ENCODE data around the gene IGF1.

IGF1 gene

GRCh38 chr12:102474438-102475064 is 5.8 kb downstream of the IGF1 start:
- no CpG with 5 or more reads among the region's 3 CpGs for WGBS (ENCODE audit: extremely low coverage, insufficient coverage, low lambda C conversion rate)
- Histone ChIP-seq H2BK120ac (ENCODE audit: low read depth, low read length) (no peak overlapping the region), H2BK5ac (ENCODE audit: low read length) (no peak overlapping the region), H3K27me3 (ENCODE audit: insufficient read depth, low read length, poor library complexity) (no peaks in the 10 kb centered on the region), H3K4me2 (ENCODE audit: low read length) (no peak overlapping the region), H3K79me2 (ENCODE audit: control insufficient read depth, insufficient read depth, low read length) (no peaks in the 10 kb centered on the region), H3K4me3 (ENCODE audit: low read length) (no peak overlapping the region), H3K18ac (ENCODE audit: low read length) (no peak overlapping the region), H4K5ac (ENCODE audit: low read length) (no peak overlapping the region), H3K27ac (ENCODE audit: low read depth, low read length) (no peak overlapping the region), H4K8ac (ENCODE audit: low read depth, low read length) (no peak overlapping the region), H3K4me1 (ENCODE audit: control insufficient read depth, low read depth, low read length) (peaks cover 6% of the 10 kb centered on the region), H3K23ac (ENCODE audit: low read length) (no peak overlapping the region), H3K4ac (ENCODE audit: low read depth, low read length) (no peak overlapping the region), H3K56ac (ENCODE audit: low read length) (no peak overlapping the region), H3K79me1 (ENCODE audit: low read length) (no peaks in the 10 kb centered on the region), H2BK15ac (replicated peaks; ENCODE audit: low read depth) (no peak overlapping the region), H3K9ac (ENCODE audit: low read length) (no peak overlapping the region), H2AK5ac (ENCODE audit: low read length) (no peak overlapping the region), H3K36me3 (ENCODE audit: control insufficient read depth, insufficient read depth, low read length) (no peaks in the 10 kb centered on the region)
- peak; percentile 38 for DNase-seq

DNA sequence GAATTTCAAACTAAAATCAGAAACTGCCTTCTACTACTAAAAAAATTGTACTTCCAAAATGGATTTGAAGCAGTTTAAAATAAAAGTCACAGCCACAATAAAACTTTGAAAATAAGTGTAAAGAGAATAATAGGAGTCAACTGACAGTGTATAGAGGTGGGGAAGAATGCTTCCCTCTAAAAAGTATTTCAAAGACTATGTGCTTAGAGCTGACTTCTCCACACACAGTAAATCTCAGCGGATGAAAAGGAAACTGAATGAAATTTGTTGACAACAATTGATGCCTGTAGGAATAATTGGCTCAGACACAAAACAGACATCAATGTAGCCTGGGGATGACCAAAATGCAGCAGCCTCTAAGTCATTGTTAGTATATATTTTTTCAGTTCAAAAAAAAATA is 7.9 kb downstream of the IGF1 start:
- no peaks in the 10 kb centered on the region for H3K79me2 ChIP-seq (ENCODE audit: control insufficient read depth, insufficient read depth, low read length)
- no peak overlapping the region for H2BK120ac ChIP-seq (ENCODE audit: low read depth, low read length)
- H3K56ac ChIP-seq (ENCODE audit: low read length), result no peak overlapping the region

GRCh38 chr12:102471556-102471955 is 8.8 kb downstream of the IGF1 start:
- no peak overlapping the region for H3K4me2 ChIP-seq (ENCODE audit: low read length)

More for the DNA sequence above, 7.9 kb downstream of the IGF1 start:
- Histone ChIP-seq H4K8ac (ENCODE audit: low read depth, low read length) (no peak overlapping the region), H3K36me3 (ENCODE audit: control insufficient read depth, insufficient read depth, low read length) (no peaks in the 10 kb centered on the region), H3K4ac (ENCODE audit: low read depth, low read length) (no peak overlapping the region), H3K18ac (ENCODE audit: low read length) (no peak overlapping the region), H3K27me3 (ENCODE audit: insufficient read depth, low read length, poor library complexity) (no peaks in the 10 kb centered on the region), H3K9ac (ENCODE audit: low read length) (no peak overlapping the region), H2BK5ac (ENCODE audit: low read length) (no peak overlapping the region), H2BK15ac (replicated peaks; ENCODE audit: low read depth) (no peak overlapping the region), H3K27ac (ENCODE audit: low read depth, low read length) (no peak overlapping the region), H3K4me2 (ENCODE audit: low read length) (no peak overlapping the region), H2AK5ac (ENCODE audit: low read length) (no peak overlapping the region), H3K79me1 (ENCODE audit: low read length) (no peaks in the 10 kb centered on the region), H4K5ac (ENCODE audit: low read length) (no peak overlapping the region), H3K23ac (ENCODE audit: low read length) (no peak overlapping the region), H3K4me3 (ENCODE audit: low read length) (no peak overlapping the region), H3K4me1 (ENCODE audit: control insufficient read depth, low read depth, low read length) (no peaks in the 10 kb centered on the region)
- no peak for DNase-seq
- WGBS (ENCODE audit: extremely low coverage, insufficient coverage, low lambda C conversion rate), result no CpG with 5 or more reads among the region's 1 CpG

GRCh38 chr12:102470945-102471344 is 9.4 kb downstream of the IGF1 start:
- no peak overlapping the region for H3K27ac ChIP-seq (ENCODE audit: low read depth, low read length)
- no peaks in the 10 kb centered on the region for H3K36me3 ChIP-seq (ENCODE audit: control insufficient read depth, insufficient read depth, low read length)
- no peak overlapping the region for H2BK15ac ChIP-seq (replicated peaks; ENCODE audit: low read depth)
- no peak overlapping the region for H3K4me2 ChIP-seq (ENCODE audit: low read length)
- H4K8ac ChIP-seq (ENCODE audit: low read depth, low read length), result no peak overlapping the region
- WGBS (ENCODE audit: extremely low coverage, insufficient coverage, low lambda C conversion rate), result no CpG with 5 or more reads among the region's 3 CpGs
- no peak overlapping the region for H4K5ac ChIP-seq (ENCODE audit: low read length)
- H3K4ac ChIP-seq (ENCODE audit: low read depth, low read length), result no peak overlapping the region
- H2AK5ac ChIP-seq (ENCODE audit: low read length), result no peak overlapping the region
- H3K56ac ChIP-seq (ENCODE audit: low read length), result no peak overlapping the region
- no peak overlapping the region for H2BK120ac ChIP-seq (ENCODE audit: low read depth, low read length)
- no peak overlapping the region for H3K23ac ChIP-seq (ENCODE audit: low read length)
- H3K79me2 ChIP-seq (ENCODE audit: control insufficient read depth, insufficient read depth, low read length), result no peaks in the 10 kb centered on the region
- H3K4me1 ChIP-seq (ENCODE audit: control insufficient read depth, low read depth, low read length), result no peaks in the 10 kb centered on the region
- no peaks in the 10 kb centered on the region for H3K27me3 ChIP-seq (ENCODE audit: insufficient read depth, low read length, poor library complexity)
- no peak overlapping the region for H3K4me3 ChIP-seq (ENCODE audit: low read length)
- no peaks in the 10 kb centered on the region for H3K79me1 ChIP-seq (ENCODE audit: low read length)
- no peak overlapping the region for H2BK5ac ChIP-seq (ENCODE audit: low read length)
- no peak for DNase-seq
- H3K18ac ChIP-seq (ENCODE audit: low read length), result no peak overlapping the region
- no peak overlapping the region for H3K9ac ChIP-seq (ENCODE audit: low read length)

More at GRCh38 chr12:102471556-102471955, 8.8 kb downstream of the IGF1 start:
- Histone ChIP-seq H3K4me3 (ENCODE audit: low read length) (no peak overlapping the region), H3K4ac (ENCODE audit: low read depth, low read length) (no peak overlapping the region), H3K9ac (ENCODE audit: low read length) (no peak overlapping the region), H3K79me1 (ENCODE audit: low read length) (no peaks in the 10 kb centered on the region), H2BK5ac (ENCODE audit: low read length) (no peak overlapping the region), H2BK120ac (ENCODE audit: low read depth, low read length) (no peak overlapping the region), H2BK15ac (replicated peaks; ENCODE audit: low read depth) (no peak overlapping the region), H3K27me3 (ENCODE audit: insufficient read depth, low read length, poor library complexity) (no peaks in the 10 kb centered on the region), H4K8ac (ENCODE audit: low read depth, low read length) (no peak overlapping the region), H3K18ac (ENCODE audit: low read length) (no peak overlapping the region), H4K5ac (ENCODE audit: low read length) (no peak overlapping the region), H3K27ac (ENCODE audit: low read depth, low read length) (no peak overlapping the region), H3K79me2 (ENCODE audit: control insufficient read depth, insufficient read depth, low read length) (no peaks in the 10 kb centered on the region), H3K4me1 (ENCODE audit: control insufficient read depth, low read depth, low read length) (no peaks in the 10 kb centered on the region), H3K36me3 (ENCODE audit: control insufficient read depth, insufficient read depth, low read length) (no peaks in the 10 kb centered on the region), H3K23ac (ENCODE audit: low read length) (no peak overlapping the region), H2AK5ac (ENCODE audit: low read length) (no peak overlapping the region), H3K56ac (ENCODE audit: low read length) (no peak overlapping the region)
- WGBS (ENCODE audit: extremely low coverage, insufficient coverage, low lambda C conversion rate), result no CpG with 5 or more reads among the region's 2 CpGs
- no peak for DNase-seq

GRCh38 chr12:102468261-102468915 is 12.0 kb downstream of the IGF1 start:
- WGBS (ENCODE audit: extremely low coverage, insufficient coverage, low lambda C conversion rate), result no CpG with 5 or more reads among the region's 5 CpGs
- no peak overlapping the region for H2BK15ac ChIP-seq (replicated peaks; ENCODE audit: low read depth)

More at GRCh38 chr12:102468261-102468915, 12.0 kb downstream of the IGF1 start:
- Histone ChIP-seq H3K79me1 (ENCODE audit: low read length) (no peaks in the 10 kb centered on the region), H3K36me3 (ENCODE audit: control insufficient read depth, insufficient read depth, low read length) (no peaks in the 10 kb centered on the region), H3K18ac (ENCODE audit: low read length) (no peak overlapping the region), H3K27ac (ENCODE audit: low read depth, low read length) (no peak overlapping the region), H3K4me3 (ENCODE audit: low read length) (no peak overlapping the region), H4K5ac (ENCODE audit: low read length) (no peak overlapping the region), H3K56ac (ENCODE audit: low read length) (no peak overlapping the region), H3K27me3 (ENCODE audit: insufficient read depth, low read length, poor library complexity) (no peaks in the 10 kb centered on the region), H3K23ac (ENCODE audit: low read length) (no peak overlapping the region), H2BK120ac (ENCODE audit: low read depth, low read length) (no peak overlapping the region), H2BK5ac (ENCODE audit: low read length) (no peak overlapping the region), H2AK5ac (ENCODE audit: low read length) (no peak overlapping the region), H4K8ac (ENCODE audit: low read depth, low read length) (no peak overlapping the region), H3K4me1 (ENCODE audit: control insufficient read depth, low read depth, low read length) (no peaks in the 10 kb centered on the region), H3K4ac (ENCODE audit: low read depth, low read length) (no peak overlapping the region), H3K9ac (ENCODE audit: low read length) (no peak overlapping the region), H3K4me2 (ENCODE audit: low read length) (no peak overlapping the region), H3K79me2 (ENCODE audit: control insufficient read depth, insufficient read depth, low read length) (no peaks in the 10 kb centered on the region)
- DNase-seq, result no peak
